ENCODE measurements around the gene GNLY. TPM values are rescaled to one million over a fixed set of nuclear protein-coding genes. Genes with fewer than 3 reads are reported as not detected.

GNLY gene
- total and polyA plus RNA-seq, 2 of the 13 experiments (the other 11 are each of a cell fraction or from before 2014, with no cell fraction given) = not detected

DNA sequence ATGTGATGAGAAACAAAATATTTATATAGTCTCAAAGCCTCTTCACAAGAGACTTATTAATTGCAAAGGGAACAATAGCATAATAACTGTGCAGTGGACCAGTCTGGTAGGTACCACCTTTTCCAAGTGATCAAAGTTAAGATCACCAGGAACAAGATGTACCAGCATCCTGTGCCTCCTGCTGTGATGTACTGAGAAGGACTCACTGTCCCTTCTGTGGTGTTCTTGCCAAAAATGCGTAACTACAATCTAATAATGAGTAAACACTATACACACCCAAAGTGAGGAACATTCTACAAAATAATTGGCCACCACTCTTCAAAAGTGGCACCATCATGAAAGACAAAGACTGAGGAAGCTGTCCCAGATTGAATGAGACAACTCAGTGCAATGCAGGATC, 14.5 kb downstream of the GNLY start:
- POLR2A ChIA-PET = no interaction called here

DNA sequence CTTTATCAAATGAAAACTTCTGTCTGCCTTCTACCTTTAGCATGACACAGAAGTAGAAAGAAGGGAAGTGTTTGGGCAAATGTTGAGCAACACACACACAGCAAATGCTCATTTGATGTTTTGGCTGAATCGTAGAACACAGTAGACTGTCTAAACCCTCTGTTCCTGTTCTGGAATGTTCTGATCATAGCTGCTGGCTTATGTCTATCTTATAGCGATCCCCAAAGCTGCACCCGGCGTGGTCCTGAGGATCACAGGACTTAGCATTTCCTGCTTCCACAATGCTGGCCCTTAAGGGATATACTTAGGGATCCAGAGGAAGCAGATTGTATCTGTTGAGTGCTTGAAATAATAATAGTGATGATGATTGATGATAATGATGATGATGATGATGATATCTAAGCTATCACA, 15.2 kb downstream of the GNLY start:
- Histone ChIP-seq H3K4me2 (ENCODE audit: low read depth, low read length) (no peak overlapping the region), H2AFZ (ENCODE audit: low read length) (no peak overlapping the region), H3K36me3 (replicated peaks in 1 of 2; ENCODE audit: control insufficient read depth in 1 of 2, insufficient read depth in 2 of 2, low read length in 2 of 2) (no peaks in the 10 kb centered on the region), H3K9me3 (ENCODE audit: low read length) (no peaks in the 10 kb centered on the region), H3K4me3 (replicated peaks in 1 of 3; ENCODE audit: insufficient read depth in 1 of 3, low read depth in 2 of 3, low read length in 3 of 3) (no peak overlapping the region), H3K27ac (ENCODE audit: extremely low read length, insufficient read depth, low read length) (no peak overlapping the region), H3K79me2 (ENCODE audit: insufficient read depth, low read length) (no peaks in the 10 kb centered on the region), H3K9ac (ENCODE audit: insufficient read depth, low read depth, low read length) (no peak overlapping the region), H3K4me1 (ENCODE audit: insufficient read depth, low read length) (peaks cover 11% of the 10 kb centered on the region), H4K20me1 (ENCODE audit: insufficient read depth, low read length) (no peaks in the 10 kb centered on the region), H3K27me3 (ENCODE audit: control insufficient read depth in 1 of 2, insufficient read depth in 2 of 2, low read length in 2 of 2) (peaks cover 16 to 56% of the 10 kb centered on the region in 2 experiments; a peak in 4 of 5 replicates)
- intact Hi-C loops (cut with micrococcal nuclease; ENCODE audit: unreplicated experiment) (no loop called here), in situ Hi-C loops (cut with HindIII; ENCODE audit: extremely low pct_ligation_motif_present, low pct_unique_long_range_greater_than_20kb) (no loop called here)
- no peak for ATAC-seq
- 20% methylated on average over 4 of the region's 4 CpGs for WGBS (ENCODE audit: low lambda C conversion rate)
- DNase-seq (ENCODE audit: low spot score) = no peak
- FAIRE-seq = no peak
- ChIA-PET CTCF (ENCODE audit: low intra/inter-chr PET ratio, low total read pairs) (no interaction called here), POLR2A (no interaction called here)
- BruUV-seq (replicated peaks) = no TSS peak
- TF ChIP-seq PCBP1 (IDR thresholded peaks at IDR 0.05; ENCODE audit: borderline replicate concordance, low read depth, low read length) = no peak
- no peak for TF ChIP-seq ZNF44 (CRISPR knock-in tag; IDR thresholded peaks at IDR 0.05)
- no peak for TF ChIP-seq ZSCAN29 (CRISPR knock-in tag; conservative IDR thresholded peaks at IDR 0.05)
- TF ChIP-seq, protein P1, sequence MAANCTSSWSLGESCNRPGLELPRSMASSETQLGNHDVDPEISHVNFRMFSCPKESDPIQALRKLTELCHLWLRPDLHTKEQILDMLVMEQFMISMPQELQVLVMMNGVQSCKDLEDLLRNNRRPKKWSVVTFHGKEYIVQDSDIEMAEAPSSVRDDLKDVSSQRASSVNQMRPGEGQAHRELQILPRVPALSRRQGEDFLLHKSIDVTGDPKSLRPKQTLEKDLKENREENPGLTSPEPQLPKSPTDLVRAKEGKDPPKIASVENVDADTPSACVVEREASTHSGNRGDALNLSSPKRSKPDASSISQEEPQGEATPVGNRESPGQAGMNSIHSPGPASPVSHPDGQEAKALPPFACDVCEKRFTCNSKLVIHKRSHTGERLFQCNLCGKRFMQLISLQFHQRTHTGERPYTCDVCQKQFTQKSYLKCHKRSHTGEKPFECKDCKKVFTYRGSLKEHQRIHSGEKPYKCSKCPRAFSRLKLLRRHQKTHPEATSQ (CRISPR knock-in tag; IDR thresholded peaks at IDR 0.05; ENCODE audit: borderline replicate concordance) = no peak
- TF ChIP-seq CEBPB (IDR thresholded peaks at IDR 0.05; ENCODE audit: borderline replicate concordance, low read depth, low read length) = peak; percentile 16; the same call in 1 of the 2 replicates
- TF ChIP-seq, protein P2, sequence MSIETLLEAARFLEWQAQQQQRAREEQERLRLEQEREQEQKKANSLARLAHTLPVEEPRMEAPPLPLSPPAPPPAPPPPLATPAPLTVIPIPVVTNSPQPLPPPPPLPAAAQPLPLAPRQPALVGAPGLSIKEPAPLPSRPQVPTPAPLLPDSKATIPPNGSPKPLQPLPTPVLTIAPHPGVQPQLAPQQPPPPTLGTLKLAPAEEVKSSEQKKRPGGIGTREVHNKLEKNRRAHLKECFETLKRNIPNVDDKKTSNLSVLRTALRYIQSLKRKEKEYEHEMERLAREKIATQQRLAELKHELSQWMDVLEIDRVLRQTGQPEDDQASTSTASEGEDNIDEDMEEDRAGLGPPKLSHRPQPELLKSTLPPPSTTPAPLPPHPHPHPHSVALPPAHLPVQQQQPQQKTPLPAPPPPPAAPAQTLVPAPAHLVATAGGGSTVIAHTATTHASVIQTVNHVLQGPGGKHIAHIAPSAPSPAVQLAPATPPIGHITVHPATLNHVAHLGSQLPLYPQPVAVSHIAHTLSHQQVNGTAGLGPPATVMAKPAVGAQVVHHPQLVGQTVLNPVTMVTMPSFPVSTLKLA (IDR thresholded peaks at IDR 0.05) = no peak
- no peak for TF ChIP-seq ZNF331 (CRISPR knock-in tag; IDR thresholded peaks at IDR 0.05)
- TF ChIP-seq ZNF777 (CRISPR knock-in tag; IDR thresholded peaks at IDR 0.05) = no peak
- TF ChIP-seq, protein P3, sequence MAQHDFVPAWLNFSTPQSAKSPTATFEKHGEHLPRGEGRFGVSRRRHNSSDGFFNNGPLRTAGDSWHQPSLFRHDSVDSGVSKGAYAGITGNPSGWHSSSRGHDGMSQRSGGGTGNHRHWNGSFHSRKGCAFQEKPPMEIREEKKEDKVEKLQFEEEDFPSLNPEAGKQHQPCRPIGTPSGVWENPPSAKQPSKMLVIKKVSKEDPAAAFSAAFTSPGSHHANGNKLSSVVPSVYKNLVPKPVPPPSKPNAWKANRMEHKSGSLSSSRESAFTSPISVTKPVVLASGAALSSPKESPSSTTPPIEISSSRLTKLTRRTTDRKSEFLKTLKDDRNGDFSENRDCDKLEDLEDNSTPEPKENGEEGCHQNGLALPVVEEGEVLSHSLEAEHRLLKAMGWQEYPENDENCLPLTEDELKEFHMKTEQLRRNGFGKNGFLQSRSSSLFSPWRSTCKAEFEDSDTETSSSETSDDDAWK (CRISPR knock-in tag; IDR thresholded peaks at IDR 0.05) = no peak
- no peak for TF ChIP-seq NR3C1 (CRISPR knock-in tag; IDR thresholded peaks at IDR 0.05)
- peak; percentile 46; the same call in 1 of the 2 replicates for TF ChIP-seq CREB1 (IDR thresholded peaks at IDR 0.05)
- TF ChIP-seq CREB1 (CRISPR knock-in tag; IDR thresholded peaks at IDR 0.05) = no peak
- TF ChIP-seq ZNF12 (CRISPR knock-in tag; IDR thresholded peaks at IDR 0.05) = no peak
- TF ChIP-seq KAT8 (CRISPR knock-in tag; IDR thresholded peaks at IDR 0.05) = no peak
- TF ChIP-seq HNRNPUL1 (IDR thresholded peaks at IDR 0.05; ENCODE audit: low read depth, low read length) = no peak

More for the DNA sequence above, 14.5 kb downstream of the GNLY start:
- intact Hi-C loops (cut with micrococcal nuclease; ENCODE audit: unreplicated experiment) = no loop called here
- H3K79me2 ChIP-seq (ENCODE audit: insufficient read depth, low read length) = no peaks in the 10 kb centered on the region
- H3K4me2 ChIP-seq (ENCODE audit: low read depth, low read length) = no peak overlapping the region
- H3K9ac ChIP-seq (ENCODE audit: insufficient read depth, low read depth, low read length) = no peak overlapping the region
- TF ChIP-seq MTA1 (CRISPR knock-in tag; IDR thresholded peaks at IDR 0.05; ENCODE audit: borderline replicate concordance) (no peak), ZNF761 (CRISPR knock-in tag; conservative IDR thresholded peaks at IDR 0.05) (no peak), ZNF850 (CRISPR knock-in tag; conservative IDR thresholded peaks at IDR 0.05) (no peak), NFRKB (IDR thresholded peaks at IDR 0.05) (no peak), SUZ12 (IDR thresholded peaks at IDR 0.05; ENCODE audit: low read depth, low read length) (no peak)
- CTCF ChIA-PET (ENCODE audit: low intra/inter-chr PET ratio, low total read pairs) = no interaction called here
- H3K9me3 ChIP-seq (ENCODE audit: low read length) = no peaks in the 10 kb centered on the region
- BruUV-seq (replicated peaks) = no TSS peak
- H4K20me1 ChIP-seq (ENCODE audit: insufficient read depth, low read length) = no peaks in the 10 kb centered on the region
- FAIRE-seq (no peak), DNase-seq (ENCODE audit: low spot score) (no peak), ATAC-seq (no peak)
- WGBS (ENCODE audit: low lambda C conversion rate) = 13% methylated on average over 1 of the region's 1 CpG
- H3K27me3 ChIP-seq (ENCODE audit: control insufficient read depth in 1 of 2, insufficient read depth in 2 of 2, low read length in 2 of 2) = peaks cover 12 to 50% of the 10 kb centered on the region in 2 experiments; a peak in 4 of 5 replicates
- no peak overlapping the region for H3K4me3 ChIP-seq (replicated peaks in 1 of 3; ENCODE audit: insufficient read depth in 1 of 3, low read depth in 2 of 3, low read length in 3 of 3)
- in situ Hi-C loops (cut with HindIII; ENCODE audit: extremely low pct_ligation_motif_present, low pct_unique_long_range_greater_than_20kb) = no loop called here
- no peak overlapping the region for H2AFZ ChIP-seq (ENCODE audit: low read length)
- H3K36me3 ChIP-seq (replicated peaks in 1 of 2; ENCODE audit: control insufficient read depth in 1 of 2, insufficient read depth in 2 of 2, low read length in 2 of 2) = no peaks in the 10 kb centered on the region
- no peak overlapping the region for H3K27ac ChIP-seq (ENCODE audit: extremely low read length, insufficient read depth, low read length)
- H3K4me1 ChIP-seq (ENCODE audit: insufficient read depth, low read length) = peaks cover 11% of the 10 kb centered on the region
